Right lobe of liver (tissue), 6 donors: ENCODE measurements around the gene SLC29A2. TPM values are rescaled to one million over a fixed set of nuclear protein-coding genes. Genes with fewer than 3 reads are reported as not detected.

Experiments used
- ATAC-seq, 4 donors: fragments of 200-7000 bp; cut with Tn5 transposase; one replicate each; pipeline ENCODE4 v1.9.1; 2020; ENCODE audit warnings: mild to moderate bottlenecking in 4 of 4, moderate library complexity in 4 of 4
- DNase-seq, 3 donors: peaks; one replicate each; pipeline ENCODE4 v3.0.0-alpha.2; 2020
- H3K27ac ChIP-seq, 3 donors: fragments of 200-600 bp; one replicate each; pipeline ENCODE4 v1.8.0; 2022
- H3K27me3 ChIP-seq, 2 donors: fragments of 200-600 bp; one replicate each; pipeline ENCODE4 v1.8.0; 2022
- H3K36me3 ChIP-seq, 4 donors: fragments of 200-600 bp; sonication (generic) in 1 of 4; one replicate each; pipeline versions ENCODE4 v1.5.1 to v1.8.0; 2017 to 2022; ENCODE audit warnings: control low read depth in 1 of 4
- H3K4me1 ChIP-seq, 4 donors: fragments of 200-600 bp; sonication (generic) in 1 of 4; one replicate each; pipeline versions ENCODE4 v1.5.1 to v1.8.0; 2017 to 2022; ENCODE audit warnings: control low read depth in 1 of 4
- H3K4me3 ChIP-seq, 3 donors: fragments of 200-600 bp; one replicate each; pipeline ENCODE4 v1.8.0; 2022
- H3K9me3 ChIP-seq, 4 donors: fragments of 200-600 bp; sonication (generic) in 1 of 4; one replicate each; pipeline versions ENCODE4 v1.5.1 to v1.8.0; 2017 to 2022; ENCODE audit warnings: control low read depth in 1 of 4
- POLR2A ChIP-seq: fragments of 450-650 bp; IDR thresholded peaks from one replicate; pipeline ENCODE4 v1.6.1; 2017; ENCODE audit warnings: antibody characterized with exemption, mild to moderate bottlenecking
- WGBS: methylation state at CpG from one replicate; pipeline ENCODE4 v1.1.6; 2018; ENCODE audit warnings: low coverage, low lambda C conversion rate; ENCODE audit not compliant: insufficient coverage; ENCODE audit errors: missing lambda C conversion rate; 5-methylcytosine and 5-hydroxymethylcytosine counted together
- intact Hi-C, 2 donors: fragments of 100-400 bp; cut with DNase I; formaldehyde crosslinking; loops; one replicate each; pipeline versions ENCODE4 v1.11.2 to v1.14.1; 2022
- total RNA-seq, 6 experiments: library from RNA; depleted of rRNA in 2 of 6; stranded (reverse); fragments of >200 nt in 2 of 6; fragmentation: NEBNext Ultra II Directional in 3 of 6; extraction: Animal tissue kit (Norgen Biotek cat#: 25700) in 3 of 6; gene quantifications; one replicate each; pipeline versions ENCODE4 v1.1.0 to v1.2.4, GENCODE V29; 2016 to 2023
- TF ChIP-seq, protein P1 (sequence below), 4 donors: fragments of 200-600 bp in 3 of 4; fragments of 450-650 bp in 1 of 4; IDR thresholded peaks; one replicate each; pipeline versions ENCODE4 v1.5.1 to v1.8.0; 2016 to 2022; ENCODE audit warnings: antibody characterized with exemption in 4 of 4, mild to moderate bottlenecking in 2 of 4
- donor health status: DM: no; HTN: yes; CAD: no.
- donor health status: DM: no; HTN: no; CAD: no.
- donor health status: DM: no; HTN: no; CAD: no.
- donor health status: DM: no; HTN: yes; CAD: no.
- donor health status: DM: no; HTN: yes; CAD: no.

SLC29A2 gene
- total RNA-seq, 6 experiments from 2014 or later, result 0.35 to 2.2 (median 1.1) TPM

DNA sequence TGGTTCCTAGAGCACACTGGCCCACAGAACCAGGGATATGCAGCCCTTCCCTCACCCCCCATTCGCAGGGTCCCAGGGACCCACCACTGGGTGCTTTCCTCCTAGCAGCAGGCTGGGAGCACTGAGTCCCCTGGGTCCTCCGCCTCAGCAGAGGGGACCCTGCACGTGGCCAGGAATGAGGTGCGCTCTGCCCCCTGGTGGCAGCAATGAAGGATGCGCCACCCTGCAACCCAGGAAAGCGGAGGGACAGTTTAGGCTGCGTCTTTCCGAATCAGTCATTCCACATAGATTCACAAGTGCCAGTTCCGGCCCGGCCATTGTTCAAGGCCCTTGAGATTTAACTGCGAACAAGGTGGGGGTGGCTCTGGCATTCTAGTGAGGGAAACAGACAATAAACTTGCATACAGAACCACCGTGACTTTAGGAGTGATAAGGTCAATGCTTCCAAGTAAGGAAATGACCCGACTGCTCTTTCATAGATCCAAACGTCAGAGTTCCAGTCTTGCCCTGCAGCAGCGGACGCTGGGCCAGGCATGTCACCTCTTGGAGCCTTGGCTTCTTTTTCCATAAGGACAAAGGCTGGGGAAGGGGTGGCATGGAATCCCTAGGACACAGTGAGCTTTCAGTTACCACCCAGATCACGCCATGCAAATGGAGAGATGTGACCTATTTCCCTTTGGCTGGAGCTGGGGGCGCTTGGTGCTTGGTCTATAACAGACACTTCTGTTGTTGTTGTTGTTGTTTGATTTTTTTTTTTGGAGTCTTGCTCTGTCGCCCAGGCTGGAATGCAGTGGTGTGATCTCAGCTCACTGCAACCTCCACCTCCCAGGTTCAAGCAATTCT, 43.0 kb downstream of the SLC29A2 start:
- H3K4me3 ChIP-seq, result no peak overlapping the region
- no peak overlapping the region for H3K27ac ChIP-seq
- H3K4me1 ChIP-seq, result peaks cover 0 to 8% (median 0%) of the 10 kb centered on the region in 4 donors
- H3K36me3 ChIP-seq, result no peaks in the 10 kb centered on the region
- H3K27me3 ChIP-seq, result no peaks in the 10 kb centered on the region
- WGBS, result 1% methylated on average over 13 of the region's 19 CpGs
- ATAC-seq (peak; percentile 86 to 96 (median 92)), DNase-seq (peak in 2 of 3 donors; percentile 68 to 79)
- TF ChIP-seq, protein P1, sequence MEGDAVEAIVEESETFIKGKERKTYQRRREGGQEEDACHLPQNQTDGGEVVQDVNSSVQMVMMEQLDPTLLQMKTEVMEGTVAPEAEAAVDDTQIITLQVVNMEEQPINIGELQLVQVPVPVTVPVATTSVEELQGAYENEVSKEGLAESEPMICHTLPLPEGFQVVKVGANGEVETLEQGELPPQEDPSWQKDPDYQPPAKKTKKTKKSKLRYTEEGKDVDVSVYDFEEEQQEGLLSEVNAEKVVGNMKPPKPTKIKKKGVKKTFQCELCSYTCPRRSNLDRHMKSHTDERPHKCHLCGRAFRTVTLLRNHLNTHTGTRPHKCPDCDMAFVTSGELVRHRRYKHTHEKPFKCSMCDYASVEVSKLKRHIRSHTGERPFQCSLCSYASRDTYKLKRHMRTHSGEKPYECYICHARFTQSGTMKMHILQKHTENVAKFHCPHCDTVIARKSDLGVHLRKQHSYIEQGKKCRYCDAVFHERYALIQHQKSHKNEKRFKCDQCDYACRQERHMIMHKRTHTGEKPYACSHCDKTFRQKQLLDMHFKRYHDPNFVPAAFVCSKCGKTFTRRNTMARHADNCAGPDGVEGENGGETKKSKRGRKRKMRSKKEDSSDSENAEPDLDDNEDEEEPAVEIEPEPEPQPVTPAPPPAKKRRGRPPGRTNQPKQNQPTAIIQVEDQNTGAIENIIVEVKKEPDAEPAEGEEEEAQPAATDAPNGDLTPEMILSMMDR (IDR thresholded peaks at IDR 0.05), result peak; percentile 93 to 98 (median 96)
- TF ChIP-seq POLR2A, result no peak
- no peaks in the 10 kb centered on the region for H3K9me3 ChIP-seq
- intact Hi-C loops, result no loop called here

DNA sequence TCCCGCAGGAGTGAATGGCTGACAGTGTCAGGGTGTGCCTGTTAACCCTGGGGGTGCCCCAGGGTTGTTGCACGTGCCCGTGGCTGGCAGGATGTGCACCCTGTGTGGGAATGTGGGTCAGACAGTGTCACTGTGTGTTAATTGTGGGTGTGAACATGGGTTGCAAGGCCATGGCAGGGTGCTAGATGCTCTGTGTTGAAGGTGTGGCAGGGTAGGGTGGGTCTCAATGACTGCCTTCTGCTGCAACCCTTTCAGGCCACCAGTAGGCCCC, 43.6 kb downstream of the SLC29A2 start:
- intact Hi-C loops, result no loop called here
- H3K27me3 ChIP-seq, result no peaks in the 10 kb centered on the region
- no peak overlapping the region for H3K4me3 ChIP-seq
- ATAC-seq, result peak in 2 of 4 donors; percentile 5 to 21
- DNase-seq, result no peak
- H3K36me3 ChIP-seq, result no peaks in the 10 kb centered on the region
- H3K9me3 ChIP-seq, result no peaks in the 10 kb centered on the region
- no peak for TF ChIP-seq POLR2A
- TF ChIP-seq, protein P1 (IDR thresholded peaks at IDR 0.05), result no peak
- no peak overlapping the region for H3K27ac ChIP-seq
- H3K4me1 ChIP-seq, result peaks cover 0 to 8% (median 0%) of the 10 kb centered on the region in 4 donors
- 17% methylated on average over 1 of the region's 3 CpGs for whole genome bisulfite sequencing

DNA sequence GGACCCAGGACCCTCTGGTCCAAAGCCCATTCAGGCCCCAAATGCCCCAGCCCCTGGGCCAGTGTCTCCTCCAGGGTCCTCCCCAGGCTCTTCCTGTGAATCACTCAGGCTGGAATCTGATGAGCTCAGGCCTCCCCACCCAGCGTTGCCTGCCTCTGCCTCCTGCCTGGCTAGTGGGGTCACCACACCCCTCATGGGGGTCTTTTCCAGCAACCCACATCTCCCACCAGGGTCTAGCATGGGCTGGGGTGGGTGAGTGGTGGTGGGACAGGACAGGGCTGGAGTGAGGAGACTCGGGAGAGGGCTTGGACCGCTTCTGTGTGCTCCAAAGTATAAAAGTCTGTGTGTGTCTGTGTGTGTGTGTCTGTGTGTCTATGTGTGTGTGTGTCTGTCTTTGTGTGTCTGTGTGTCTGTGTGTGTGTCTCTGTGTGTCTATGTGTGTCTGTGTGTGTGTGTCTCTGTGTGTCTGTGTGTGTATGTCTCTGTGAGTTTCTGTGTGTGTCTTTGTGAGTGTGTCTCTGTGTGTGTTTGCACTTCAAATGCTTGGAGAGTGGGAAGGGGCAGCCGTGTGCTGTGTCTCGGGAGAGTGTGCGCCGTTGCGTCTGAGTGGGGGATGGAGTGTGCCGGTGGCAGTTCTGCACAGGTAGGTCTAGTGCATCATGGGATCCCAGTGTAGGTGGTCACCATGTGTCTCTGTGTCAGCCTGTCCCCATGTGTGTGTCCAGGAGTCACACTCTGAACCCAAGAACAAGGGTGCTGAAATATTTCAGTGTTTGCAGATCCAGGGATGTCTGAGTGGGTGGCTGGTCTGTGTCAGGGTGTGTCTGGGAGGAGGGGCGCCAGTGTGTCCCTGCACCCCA, 44.2 kb downstream of the SLC29A2 start:
- DNase-seq (no peak), ATAC-seq (no peak)
- no peaks in the 10 kb centered on the region for H3K36me3 ChIP-seq
- H3K4me3 ChIP-seq, result no peak overlapping the region
- intact Hi-C loops, result no loop called here
- no peak for TF ChIP-seq POLR2A
- TF ChIP-seq, protein P1 (IDR thresholded peaks at IDR 0.05), result no peak
- H3K27ac ChIP-seq, result no peak overlapping the region
- H3K27me3 ChIP-seq, result no peaks in the 10 kb centered on the region
- H3K9me3 ChIP-seq, result no peaks in the 10 kb centered on the region
- peaks cover 0 to 8% (median 0%) of the 10 kb centered on the region in 4 donors for H3K4me1 ChIP-seq
- WGBS, result 75% methylated on average over 9 of the region's 10 CpGs

DNA sequence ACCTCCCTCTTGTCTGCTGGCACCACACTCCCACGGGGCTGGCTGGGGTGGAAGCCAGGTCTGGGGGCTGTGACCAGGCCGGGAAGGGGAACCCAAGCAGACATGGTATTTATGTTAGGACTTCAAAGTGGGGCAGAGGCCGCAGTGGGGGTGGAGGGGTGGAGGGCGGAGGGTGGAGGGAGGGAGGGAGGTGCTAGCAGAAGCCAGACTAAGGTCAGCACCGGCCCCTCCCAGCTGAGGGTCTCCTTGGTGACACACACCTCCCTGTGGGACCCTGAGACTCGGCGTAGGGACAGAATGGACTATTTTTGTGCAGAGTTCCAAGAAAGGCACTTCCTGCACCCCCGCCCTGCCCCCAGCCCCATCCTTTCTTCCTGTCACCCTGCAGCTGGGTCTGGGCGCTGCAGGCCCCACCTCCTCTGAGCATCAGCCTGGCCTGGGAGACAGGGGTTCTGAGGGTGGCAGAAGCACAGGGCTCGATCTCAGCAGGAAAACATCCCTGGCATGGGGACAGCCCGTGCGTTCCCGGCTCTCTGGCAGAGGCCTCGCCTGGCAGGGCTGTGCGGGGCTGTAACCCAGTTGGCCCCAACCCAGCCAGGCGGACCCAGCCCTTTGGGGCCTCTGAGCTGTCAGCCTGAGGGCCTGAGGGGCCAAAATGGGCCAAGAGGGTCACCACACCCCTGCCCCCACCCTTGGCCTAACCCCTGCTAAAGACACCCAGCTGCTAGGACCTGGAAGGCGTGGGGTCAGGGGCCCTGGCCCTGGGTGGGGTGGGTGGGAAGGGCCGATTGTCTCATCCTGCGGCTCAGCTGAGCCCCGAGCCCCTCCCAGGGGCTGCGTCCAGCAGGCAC, 45.1 kb downstream of the SLC29A2 start:
- peak in 1 of 4 donors; percentile 3 for ATAC-seq
- DNase-seq, result no peak
- intact Hi-C loops, result no loop called here
- Histone ChIP-seq H3K27ac (no peak overlapping the region), H3K4me1 (peaks cover 0 to 8% (median 0%) of the 10 kb centered on the region in 4 donors), H3K9me3 (no peaks in the 10 kb centered on the region), H3K36me3 (no peaks in the 10 kb centered on the region), H3K4me3 (no peak overlapping the region), H3K27me3 (no peaks in the 10 kb centered on the region)
- TF ChIP-seq, protein P1 (IDR thresholded peaks at IDR 0.05), result no peak
- no peak for TF ChIP-seq POLR2A
- 39% methylated on average over 6 of the region's 21 CpGs for WGBS
